Esophagus squamous epithelium (tissue), 4 donors: Measurements from ENCODE around the gene BRINP3.

Source experiments
- POLR2A ChIP-seq, 4 donors: fragments of 450-650 bp; IDR thresholded peaks; one replicate each; pipeline ENCODE4 v1.6.1; 2017; ENCODE audit warnings: antibody characterized with exemption in 4 of 4, mild to moderate bottlenecking in 4 of 4, moderate library complexity in 3 of 4
- TF ChIP-seq, protein P1 (sequence below), 6 experiments: fragments of 450-650 bp in 4 of 6; fragments of 200-600 bp in 2 of 6; sonication (generic) in 2 of 6; IDR thresholded peaks; one replicate each; pipeline ENCODE4 v1.5.1; 2016 to 2019; ENCODE audit warnings: antibody characterized with exemption in 6 of 6, mild to moderate bottlenecking in 4 of 6, moderate library complexity in 4 of 6

DNA sequence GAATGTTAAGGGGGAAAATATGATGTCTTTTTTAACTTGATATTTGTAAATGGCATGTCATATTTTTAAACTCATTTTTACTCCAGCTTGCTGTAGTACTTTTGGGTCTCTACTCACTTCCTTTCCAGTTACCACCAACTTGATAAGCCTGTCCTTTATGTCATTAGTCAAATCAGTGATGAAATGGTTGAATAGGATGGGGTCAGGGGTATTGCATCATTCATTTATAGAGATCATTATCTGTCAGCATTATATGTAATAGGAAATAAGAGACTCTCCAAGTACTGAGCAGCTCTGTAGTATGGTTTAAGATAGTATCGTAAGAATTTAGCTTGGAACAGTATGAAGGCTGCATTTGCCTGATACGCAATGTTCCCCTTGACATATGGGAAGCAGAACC, 227.3 kb downstream of the BRINP3 start:
- TF ChIP-seq, protein P1, sequence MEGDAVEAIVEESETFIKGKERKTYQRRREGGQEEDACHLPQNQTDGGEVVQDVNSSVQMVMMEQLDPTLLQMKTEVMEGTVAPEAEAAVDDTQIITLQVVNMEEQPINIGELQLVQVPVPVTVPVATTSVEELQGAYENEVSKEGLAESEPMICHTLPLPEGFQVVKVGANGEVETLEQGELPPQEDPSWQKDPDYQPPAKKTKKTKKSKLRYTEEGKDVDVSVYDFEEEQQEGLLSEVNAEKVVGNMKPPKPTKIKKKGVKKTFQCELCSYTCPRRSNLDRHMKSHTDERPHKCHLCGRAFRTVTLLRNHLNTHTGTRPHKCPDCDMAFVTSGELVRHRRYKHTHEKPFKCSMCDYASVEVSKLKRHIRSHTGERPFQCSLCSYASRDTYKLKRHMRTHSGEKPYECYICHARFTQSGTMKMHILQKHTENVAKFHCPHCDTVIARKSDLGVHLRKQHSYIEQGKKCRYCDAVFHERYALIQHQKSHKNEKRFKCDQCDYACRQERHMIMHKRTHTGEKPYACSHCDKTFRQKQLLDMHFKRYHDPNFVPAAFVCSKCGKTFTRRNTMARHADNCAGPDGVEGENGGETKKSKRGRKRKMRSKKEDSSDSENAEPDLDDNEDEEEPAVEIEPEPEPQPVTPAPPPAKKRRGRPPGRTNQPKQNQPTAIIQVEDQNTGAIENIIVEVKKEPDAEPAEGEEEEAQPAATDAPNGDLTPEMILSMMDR (IDR thresholded peaks at IDR 0.05) = no peak
- no peak for TF ChIP-seq POLR2A (IDR thresholded peaks at IDR 0.05)
